K562 (cell line): ENCODE results near the gene SRD5A1.

Experiments used
- ATF1 ChIP-seq, 2 experiments: fragments of 450-650 bp in 1 of 2; IDR thresholded peaks; 2 replicates each; pipeline ENCODE4 v1.6.1; 2016; ENCODE audit warnings: missing compliant biosample characterization in 1 of 2, missing genetic modification characterization in 1 of 2
- ESRRA ChIP-seq: fragments of 450-650 bp; IDR thresholded peaks from 2 replicates; pipeline ENCODE4 v1.6.1; 2014; ENCODE audit warnings: low read depth, mild to moderate bottlenecking, moderate library complexity, borderline replicate concordance
- ESRRB ChIP-seq: fragments of 250-450 bp; sonication (Bioruptor Pico); IDR thresholded peaks from 2 replicates; pipeline ENCODE4 v1.5.0; 2020; ENCODE audit warnings: mild to moderate bottlenecking, moderate library complexity, borderline replicate concordance
- EZH2 ChIP-seq: IDR thresholded peaks from 2 replicates; pipeline ENCODE4 v1.6.1; 2012; ENCODE audit warnings: low read depth, mild to moderate bottlenecking, inconsistent platforms, low read length, borderline replicate concordance
- GABPB2 ChIP-seq: fragments of 250-450 bp; sonication (Bioruptor Pico); conservative IDR thresholded peaks from 2 replicates; pipeline ENCODE4 v1.5.1; 2021; ENCODE audit warnings: mild to moderate bottlenecking
- GTF2E2 ChIP-seq: fragments of 200-800 bp; sonication (Bioruptor generic); IDR thresholded peaks from 2 replicates; pipeline ENCODE4 v1.6.1; 2016; ENCODE audit warnings: missing genetic modification characterization, missing compliant biosample characterization
- TBL1XR1 ChIP-seq, 2 experiments: IDR thresholded peaks; 2 replicates each; pipeline ENCODE4 v1.6.1; 2012; ENCODE audit warnings: improper control_type of control experiment in 2 of 2, low read length in 2 of 2, mild to moderate bottlenecking in 1 of 2
- ZKSCAN8 ChIP-seq: fragments of 200-800 bp; sonication (Bioruptor generic); IDR thresholded peaks from 2 replicates; pipeline ENCODE4 v1.6.1; 2016; ENCODE audit warnings: missing genetic modification characterization, missing compliant biosample characterization
- ZNF232 ChIP-seq: sonication (generic); formaldehyde crosslinking; IDR thresholded peaks from 2 replicates; pipeline ENCODE4 v1.8.0; 2022; ENCODE audit warnings: mild to moderate bottlenecking, missing genetic modification reagents
- ZNF311 ChIP-seq: fragments of 250-450 bp; sonication (Bioruptor Pico); IDR thresholded peaks from 2 replicates; pipeline ENCODE4 v1.4.0; 2020; ENCODE audit warnings: mild to moderate bottlenecking, moderate library complexity
- TF ChIP-seq, protein P1 (sequence below): fragments of 450-650 bp; IDR thresholded peaks from 2 replicates; pipeline ENCODE4 v1.6.1; 2017; ENCODE audit warnings: antibody characterized with exemption

DNA sequence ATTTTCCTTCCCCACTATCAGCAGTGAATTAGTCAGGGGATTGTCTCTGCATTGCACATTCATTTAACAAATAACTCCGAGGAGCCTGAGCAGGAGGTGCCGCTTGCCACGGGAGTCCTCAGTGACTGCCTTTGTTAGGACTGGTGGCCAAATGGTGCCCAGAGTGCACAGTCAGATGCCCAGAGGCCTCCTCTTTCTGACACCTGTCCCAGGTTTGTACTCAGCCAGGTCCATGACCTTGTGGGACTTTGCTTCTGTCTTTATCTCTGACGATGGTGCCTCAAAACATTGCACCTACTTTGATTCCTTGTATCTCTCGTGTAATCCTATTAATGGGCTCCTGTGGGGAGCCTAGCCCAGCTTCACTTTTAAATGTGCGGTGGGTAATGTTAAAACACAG is 4.3 kb downstream of the SRD5A1 start:
- TF ChIP-seq ESRRB (no peak), ZNF311 (CRISPR knock-in tag) (no peak), EZH2 (no peak), ZKSCAN8 (CRISPR knock-in tag) (no peak), ESRRA (no peak), GABPB2 (CRISPR knock-in tag) (no peak), ATF1 (CRISPR knock-in tag; IDR thresholded peaks at IDR 0.05) (no peak), ATF1 (tag; IDR thresholded peaks at IDR 0.05) (no peak), ZNF232 (CRISPR knock-in tag) (no peak), GTF2E2 (tag) (no peak), TBL1XR1 (IDR thresholded peaks at IDR 0.05; ENCODE audit: low read length in 2 of 2) (no peak)
- TF ChIP-seq, protein P1, sequence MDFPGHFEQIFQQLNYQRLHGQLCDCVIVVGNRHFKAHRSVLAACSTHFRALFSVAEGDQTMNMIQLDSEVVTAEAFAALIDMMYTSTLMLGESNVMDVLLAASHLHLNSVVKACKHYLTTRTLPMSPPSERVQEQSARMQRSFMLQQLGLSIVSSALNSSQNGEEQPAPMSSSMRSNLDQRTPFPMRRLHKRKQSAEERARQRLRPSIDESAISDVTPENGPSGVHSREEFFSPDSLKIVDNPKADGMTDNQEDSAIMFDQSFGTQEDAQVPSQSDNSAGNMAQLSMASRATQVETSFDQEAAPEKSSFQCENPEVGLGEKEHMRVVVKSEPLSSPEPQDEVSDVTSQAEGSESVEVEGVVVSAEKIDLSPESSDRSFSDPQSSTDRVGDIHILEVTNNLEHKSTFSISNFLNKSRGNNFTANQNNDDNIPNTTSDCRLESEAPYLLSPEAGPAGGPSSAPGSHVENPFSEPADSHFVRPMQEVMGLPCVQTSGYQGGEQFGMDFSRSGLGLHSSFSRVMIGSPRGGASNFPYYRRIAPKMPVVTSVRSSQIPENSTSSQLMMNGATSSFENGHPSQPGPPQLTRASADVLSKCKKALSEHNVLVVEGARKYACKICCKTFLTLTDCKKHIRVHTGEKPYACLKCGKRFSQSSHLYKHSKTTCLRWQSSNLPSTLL = no peak
